ENCODE measurements around the gene EGLN2. TPM values are rescaled to one million over a fixed set of nuclear protein-coding genes. Genes with fewer than 3 reads are reported as not detected.

EGLN2 gene
- total RNA-seq, 1 experiment from 2014 or later: 58.6 TPM

DNA sequence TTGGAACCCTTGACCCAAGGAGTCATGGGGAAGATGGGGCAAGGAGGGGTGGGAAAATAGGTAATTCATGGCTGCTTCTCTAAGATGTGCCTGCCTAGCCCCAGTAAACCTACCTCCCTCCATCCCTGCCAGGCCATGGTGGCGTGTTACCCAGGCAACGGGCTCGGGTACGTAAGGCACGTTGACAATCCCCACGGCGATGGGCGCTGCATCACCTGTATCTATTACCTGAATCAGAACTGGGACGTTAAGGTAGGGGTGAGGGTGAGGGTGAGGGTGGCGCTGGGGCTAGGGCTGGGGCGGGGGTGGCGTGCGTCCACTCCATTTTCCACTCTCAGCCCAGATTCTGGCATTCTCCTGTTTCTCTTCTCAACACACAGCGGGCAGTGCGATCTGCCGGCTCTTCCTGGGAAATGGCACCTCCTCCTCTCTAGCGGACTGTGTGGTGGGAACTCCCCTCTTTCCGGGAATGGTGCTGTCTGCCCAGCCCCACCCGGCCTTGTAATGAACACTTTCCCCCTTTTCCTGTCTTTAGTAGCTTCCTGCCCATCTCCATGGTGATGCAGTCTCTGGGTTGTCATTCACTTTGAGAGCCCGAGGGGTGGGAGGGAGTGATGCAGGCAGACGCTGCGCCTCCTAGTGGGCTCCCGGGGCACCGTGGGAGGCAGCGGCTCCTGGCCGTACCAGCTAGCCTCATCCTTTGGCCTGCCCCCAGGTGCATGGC, 7.6 kb downstream of the EGLN2 start:
- H3K27me3 ChIP-seq (ENCODE audit: insufficient read depth, low read length): no peaks in the 10 kb centered on the region
- peaks cover 13 to 21% of the 10 kb centered on the region in 2 experiments; a peak in 2 of 4 replicates for H3K36me3 ChIP-seq (ENCODE audit: control insufficient read depth in 1 of 2, insufficient read depth in 2 of 2, low read length in 2 of 2)
- ChIA-PET POLR2A (interaction anchor here (1.5 kb wide), 1 partner anchor 8 kb away, joined by 3 read pairs; the partner anchor contains the start of gene EGLN2), RAD21 (ENCODE audit: low non-redundant PET in 1 of 2, low total read pairs in 2 of 2, uncharacterized antibody in 2 of 2, unreplicated experiment in 2 of 2) (no interaction called here), CTCF (interaction anchor here (0.6 to 2.1 kb wide), 13 partner anchors 8 to 193 kb away, joined by 3 to 23 read pairs (median 5); partner anchors contain the start of genes ACTMAP, EGLN2, RAB4B and SNRPA)
- no peaks in the 10 kb centered on the region for H3K9me3 ChIP-seq (ENCODE audit: control insufficient read depth in 1 of 2, insufficient read depth in 1 of 2, low read depth in 1 of 2, low read length in 2 of 2)
- H3K27ac ChIP-seq (ENCODE audit: low read depth, low read length): no peak overlapping the region; the same call in 1 of the 2 replicates
- DNase-seq (ENCODE audit: low read depth, low spot score) (peak; percentile 57), ATAC-seq (peak; percentile 69)
- H3K9me2 ChIP-seq (ENCODE audit: insufficient read depth): no peaks in the 10 kb centered on the region
- peaks cover 64% of the 10 kb centered on the region for H3K79me2 ChIP-seq (ENCODE audit: insufficient read depth, low read length)
- TF ChIP-seq EZH2phosphoT487 (IDR thresholded peaks at IDR 0.05; ENCODE audit: borderline replicate concordance) (no peak), ELF1 (IDR thresholded peaks at IDR 0.05; ENCODE audit: borderline replicate concordance, low read depth) (no peak), TCF7L2 (IDR thresholded peaks at IDR 0.05; ENCODE audit: borderline replicate concordance, extremely low read depth, insufficient read depth, insufficient read length) (peak; percentile 34), RAD21 (IDR thresholded peaks at IDR 0.05; ENCODE audit: low read depth) (peak; percentile 61), ZNF274 (IDR thresholded peaks at IDR 0.05; ENCODE audit: low read depth, low read length) (no peak), CEBPB (IDR thresholded peaks at IDR 0.05; ENCODE audit: low read depth) (no peak), ATF3 (IDR thresholded peaks at IDR 0.05) (no peak)
- TF ChIP-seq, protein P1, sequence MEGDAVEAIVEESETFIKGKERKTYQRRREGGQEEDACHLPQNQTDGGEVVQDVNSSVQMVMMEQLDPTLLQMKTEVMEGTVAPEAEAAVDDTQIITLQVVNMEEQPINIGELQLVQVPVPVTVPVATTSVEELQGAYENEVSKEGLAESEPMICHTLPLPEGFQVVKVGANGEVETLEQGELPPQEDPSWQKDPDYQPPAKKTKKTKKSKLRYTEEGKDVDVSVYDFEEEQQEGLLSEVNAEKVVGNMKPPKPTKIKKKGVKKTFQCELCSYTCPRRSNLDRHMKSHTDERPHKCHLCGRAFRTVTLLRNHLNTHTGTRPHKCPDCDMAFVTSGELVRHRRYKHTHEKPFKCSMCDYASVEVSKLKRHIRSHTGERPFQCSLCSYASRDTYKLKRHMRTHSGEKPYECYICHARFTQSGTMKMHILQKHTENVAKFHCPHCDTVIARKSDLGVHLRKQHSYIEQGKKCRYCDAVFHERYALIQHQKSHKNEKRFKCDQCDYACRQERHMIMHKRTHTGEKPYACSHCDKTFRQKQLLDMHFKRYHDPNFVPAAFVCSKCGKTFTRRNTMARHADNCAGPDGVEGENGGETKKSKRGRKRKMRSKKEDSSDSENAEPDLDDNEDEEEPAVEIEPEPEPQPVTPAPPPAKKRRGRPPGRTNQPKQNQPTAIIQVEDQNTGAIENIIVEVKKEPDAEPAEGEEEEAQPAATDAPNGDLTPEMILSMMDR (IDR thresholded peaks at IDR 0.05 in 2 of 3, conservative IDR thresholded peaks at IDR 0.05 in 1 of 3; ENCODE audit: borderline replicate concordance in 1 of 3, insufficient read depth in 1 of 3, low read depth in 2 of 3, low read length in 2 of 3): peak; percentile 72 to 93 (median 90); a peak in 5 of 6 replicates
- H3K4me1 ChIP-seq (ENCODE audit: control insufficient read depth in 1 of 2, insufficient read depth in 2 of 2, low read length in 2 of 2): peaks cover 22 to 67% of the 10 kb centered on the region in 2 experiments
- no TSS peak for BruUV-seq (replicated peaks)
- peak overlapping the region; percentile 19; the same call in 1 of the 2 replicates for H3K9ac ChIP-seq (ENCODE audit: low read length)
- no peak overlapping the region for H2AFZ ChIP-seq (ENCODE audit: low read depth, low read length, poor library complexity, severe bottlenecking)
- H3K4me2 ChIP-seq (ENCODE audit: low read length): peak overlapping the region; percentile 24; the same call in 1 of the 2 replicates
- H3K4me3 ChIP-seq (replicated peaks in 1 of 2; ENCODE audit: low read depth in 1 of 2, low read length in 2 of 2): no peak overlapping the region
- H4K20me1 ChIP-seq (ENCODE audit: insufficient read depth): peaks cover 4% of the 10 kb centered on the region; the same call in 1 of the 2 replicates
- intact Hi-C loops (cut with micrococcal nuclease): loop anchor here (2.0 kb wide), 1 partner anchor 144 kb away; no protein-coding TSS in a partner anchor

Measured in HCT116 (cell line).